Stomach (tissue), 9 donors: ENCODE results near the gene NSUN2. TPM values are rescaled to one million over a fixed set of nuclear protein-coding genes. Genes with fewer than 3 reads are reported as not detected.

Source experiments
- DNase-seq, 2 donors: peaks; one replicate each; pipeline versions ENCODE4 v3.0.0 to v3.0.0-alpha.2; 2013 to 2019
- H3K27ac ChIP-seq, 5 donors: fragments of 200-600 bp in 4 of 5; sonication (generic) in 4 of 5; one replicate each; pipeline ENCODE4 v1.5.1; 2013 to 2019; ENCODE audit warnings: mild to moderate bottlenecking in 1 of 5, moderate library complexity in 1 of 5
- H3K27me3 ChIP-seq, 3 donors: fragments of 200-600 bp; sonication (generic); one replicate each; pipeline ENCODE4 v1.5.1; 2017 to 2019; ENCODE audit warnings: mixed run types in 1 of 3
- H3K36me3 ChIP-seq, 4 donors: fragments of 200-600 bp; sonication (generic); 1 replicate in 3 of 4; 2 replicates in 1 of 4; pipeline ENCODE4 v1.5.1; 2016 to 2019
- H3K4me1 ChIP-seq, 4 donors: fragments of 200-600 bp; sonication (generic); one replicate each; pipeline ENCODE4 v1.5.1; 2016 to 2019
- H3K4me3 ChIP-seq, 4 donors: fragments of 200-600 bp; sonication (generic) in 3 of 4; one replicate each; pipeline ENCODE4 v1.5.1; 2016 to 2019; ENCODE audit warnings: mild to moderate bottlenecking in 1 of 4
- H3K9me3 ChIP-seq, 4 donors: fragments of 200-600 bp; sonication (generic); one replicate each; pipeline ENCODE4 v1.5.1; 2016 to 2019
- CTCF ChIP-seq, 7 experiments: fragments of 450-650 bp in 4 of 7; fragments of 200-600 bp in 3 of 7; sonication (generic) in 3 of 7; IDR thresholded peaks; one replicate each; pipeline ENCODE4 v1.5.1; 2016 to 2019; ENCODE audit warnings: antibody characterized with exemption in 7 of 7, control low read depth in 2 of 7, mild to moderate bottlenecking in 1 of 7
- EP300 ChIP-seq: sonication (generic); formaldehyde crosslinking; IDR thresholded peaks from one replicate; pipeline ENCODE4 v1.6.1; 2017; ENCODE audit warnings: antibody characterized with exemption
- POLR2A ChIP-seq, 4 donors: fragments of 450-650 bp; IDR thresholded peaks; one replicate each; pipeline ENCODE4 v1.6.1; 2016; ENCODE audit warnings: antibody characterized with exemption in 4 of 4, control low read depth in 2 of 4, mild to moderate bottlenecking in 1 of 4, moderate library complexity in 1 of 4
- POLR2AphosphoS5 ChIP-seq, 3 donors: sonication (generic); formaldehyde crosslinking; IDR thresholded peaks; one replicate each; pipeline ENCODE4 v1.6.1; 2016; ENCODE audit warnings: antibody characterized with exemption in 3 of 3
- WGBS, 5 donors: extraction: QIAGEN DNeasy Blood & Tissue Kit in 3 of 5; methylation state at CpG; one replicate each; pipeline versions ENCODE4 v1.1.5 to v1.1.7; 2013 to 2018; 5-methylcytosine and 5-hydroxymethylcytosine counted together
- intact Hi-C: fragments of 100-400 bp; cut with DNase I; formaldehyde crosslinking; loops from one replicate; pipeline ENCODE4 v1.15.1; 2023; ENCODE audit warnings: low total_unique reads
- polyA plus RNA-seq, 3 donors: library from polyadenylated mRNA; stranded (reverse); fragments of 200-250 nt; gene quantifications; one replicate each; pipeline ENCODE4 v1.2.3, GENCODE V29; 2013
- total RNA-seq, 5 donors: library from RNA; depleted of rRNA; stranded (reverse); fragments of >200 nt; gene quantifications; one replicate each; pipeline versions ENCODE4 v1.1.0 to v1.2.3, GENCODE V29; 2014 to 2016
- donor health status: healthy with polysubstance abuse.
- donor health status: Bipolar disorder and iron deficiency.
- donor health status: healthy.

Gene NSUN2
- total and polyA plus RNA-seq, 8 donors: 23.1 to 249 (median 40.3) TPM

GRCh38 chr5:6592601-6593000 is 40.2 kb downstream of the NSUN2 start:
- intact Hi-C loops: no loop called here

DNA sequence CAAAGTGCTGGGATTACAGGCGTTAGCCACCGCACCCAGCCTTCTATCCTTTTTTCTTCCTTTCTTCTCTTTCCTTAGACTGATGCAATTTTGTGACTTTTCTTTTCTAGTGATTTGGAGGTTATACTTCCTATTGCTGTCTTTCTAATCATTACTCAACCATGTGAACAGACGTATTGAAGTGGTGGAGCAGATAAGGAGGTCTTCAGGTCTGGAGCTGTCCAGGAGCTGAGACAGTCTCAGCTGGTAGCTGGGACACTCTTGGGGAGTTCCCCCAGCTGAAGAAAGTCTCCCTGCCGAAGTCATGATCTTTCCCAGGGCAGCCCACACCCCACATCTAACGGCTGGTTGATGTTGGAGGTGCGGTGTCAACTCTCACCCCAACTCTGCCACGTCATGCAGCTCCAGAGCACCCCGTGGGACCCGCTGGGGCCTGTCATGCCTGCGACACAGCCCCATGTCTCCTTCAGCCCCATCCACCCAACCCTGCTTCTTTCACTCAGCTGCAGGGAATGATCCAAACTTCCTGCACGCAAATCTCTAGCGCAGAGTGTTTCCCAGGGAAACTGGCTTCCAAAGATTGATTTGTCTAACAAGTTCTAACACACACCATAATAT is 41.1 kb downstream of the NSUN2 start:
- Histone ChIP-seq H3K27me3 (no peaks in the 10 kb centered on the region), H3K4me3 (no peak overlapping the region), H3K9me3 (no peaks in the 10 kb centered on the region), H3K36me3 (peaks cover 5 to 16% (median 13%) of the 10 kb centered on the region in 4 donors), H3K27ac (no peak overlapping the region), H3K4me1 (no peaks in the 10 kb centered on the region)
- TF ChIP-seq EP300 (no peak), POLR2A (IDR thresholded peaks at IDR 0.05) (no peak), CTCF (IDR thresholded peaks at IDR 0.05) (no peak), POLR2AphosphoS5 (IDR thresholded peaks at IDR 0.05) (no peak)
- intact Hi-C loops: no loop called here
- DNase-seq: no peak
- WGBS, 5 donors: 83 to 90% (median 88%) methylated on average over 12 of the region's 12 CpGs

More at GRCh38 chr5:6592601-6593000, 40.2 kb downstream of the NSUN2 start:
- H3K36me3 ChIP-seq: peaks cover 5 to 24% (median 21%) of the 10 kb centered on the region in 4 donors
- no peak for TF ChIP-seq POLR2AphosphoS5 (IDR thresholded peaks at IDR 0.05)
- no peaks in the 10 kb centered on the region for H3K4me1 ChIP-seq
- no peak overlapping the region for H3K4me3 ChIP-seq
- no peak overlapping the region for H3K27ac ChIP-seq
- DNase-seq: no peak
- H3K27me3 ChIP-seq: no peaks in the 10 kb centered on the region
- no peaks in the 10 kb centered on the region for H3K9me3 ChIP-seq
- WGBS, 5 donors: 62 to 77% (median 68%) methylated on average over 3 of the region's 3 CpGs

DNA sequence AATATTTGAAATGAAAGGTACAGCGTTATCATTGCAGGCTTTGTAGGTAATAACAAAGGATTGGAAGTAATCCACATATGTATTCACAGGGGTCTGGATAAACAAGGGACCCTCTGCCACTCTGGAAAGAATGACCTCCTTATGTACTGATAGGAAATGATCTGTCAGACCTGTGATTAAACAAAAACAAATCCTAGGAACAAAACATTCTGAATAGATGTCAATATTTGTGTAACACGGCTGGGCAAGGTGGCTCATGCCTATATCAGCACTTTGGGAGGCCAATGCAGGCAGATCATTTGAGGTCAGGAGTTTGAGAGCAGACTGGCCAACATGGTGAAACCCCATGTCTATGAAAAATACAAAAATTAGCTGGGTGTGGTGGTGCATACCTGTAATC is 42.3 kb downstream of the NSUN2 start:
- Histone ChIP-seq H3K27ac (no peak overlapping the region), H3K4me3 (no peak overlapping the region), H3K4me1 (no peaks in the 10 kb centered on the region), H3K36me3 (peaks cover 0 to 4% (median 2%) of the 10 kb centered on the region in 4 donors), H3K9me3 (no peaks in the 10 kb centered on the region), H3K27me3 (peaks cover 0 to 3% (median 0%) of the 10 kb centered on the region in 3 donors)
- TF ChIP-seq POLR2A (IDR thresholded peaks at IDR 0.05) (no peak), CTCF (IDR thresholded peaks at IDR 0.05) (no peak), EP300 (no peak), POLR2AphosphoS5 (IDR thresholded peaks at IDR 0.05) (peak in 1 of 3 donors; percentile 19)
- WGBS, 5 donors: 20 to 53% (median 43%) methylated on average over 2 of the region's 2 CpGs
- no peak for DNase-seq
- intact Hi-C loops: no loop called here

- no peak for TF ChIP-seq POLR2A (IDR thresholded peaks at IDR 0.05)
- TF ChIP-seq EP300: no peak
- no peak for TF ChIP-seq POLR2AphosphoS5 (IDR thresholded peaks at IDR 0.05)
- no peak for TF ChIP-seq CTCF (IDR thresholded peaks at IDR 0.05)
- intact Hi-C loops: no loop called here
- 85 to 90% (median 87%) methylated on average over 9 of the region's 9 CpGs for WGBS, 5 donors
Observed at GRCh38 chr5:6587171-6587570, 45.7 kb downstream of the NSUN2 start.

DNA sequence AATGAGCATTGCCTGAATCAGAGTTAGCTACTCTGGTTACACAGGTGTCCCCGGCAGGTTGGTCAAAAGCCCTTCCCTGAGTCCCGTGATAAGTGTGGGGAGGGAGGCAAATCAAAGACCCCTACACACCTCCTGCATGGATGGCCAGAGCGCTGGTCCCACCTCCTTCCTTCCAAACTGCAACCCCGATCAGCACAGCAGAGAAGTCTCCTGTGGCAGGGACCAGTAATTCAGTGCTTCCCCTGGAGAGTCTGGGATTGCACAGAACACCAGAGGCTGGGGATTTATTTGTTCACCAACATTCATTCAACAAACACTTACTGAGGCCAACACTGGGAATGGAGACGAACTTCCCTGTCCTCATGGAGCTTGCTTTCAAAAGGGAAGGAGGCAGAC is 46.2 kb downstream of the NSUN2 start:
- H3K4me3 ChIP-seq: no peak overlapping the region

More at GRCh38 chr5:6587171-6587570, 45.7 kb downstream of the NSUN2 start:
- H3K27me3 ChIP-seq: peaks cover 0 to 36% (median 14%) of the 10 kb centered on the region in 3 donors
- peaks cover 8 to 16% (median 14%) of the 10 kb centered on the region in 4 donors for H3K4me1 ChIP-seq
- no peak for DNase-seq
- no peaks in the 10 kb centered on the region for H3K9me3 ChIP-seq
- no peak overlapping the region for H3K27ac ChIP-seq
- H3K36me3 ChIP-seq: no peaks in the 10 kb centered on the region
- no peak overlapping the region for H3K4me3 ChIP-seq

More for the DNA sequence above, 46.2 kb downstream of the NSUN2 start:
- intact Hi-C loops: no loop called here
- TF ChIP-seq POLR2AphosphoS5 (IDR thresholded peaks at IDR 0.05) (no peak), CTCF (IDR thresholded peaks at IDR 0.05) (no peak), EP300 (no peak), POLR2A (IDR thresholded peaks at IDR 0.05) (no peak)
- WGBS, 5 donors: 75 to 85% (median 83%) methylated on average over 5 of the region's 5 CpGs
- no peak for DNase-seq
- H3K27me3 ChIP-seq: peaks cover 0 to 38% (median 17%) of the 10 kb centered on the region in 3 donors
- H3K36me3 ChIP-seq: no peaks in the 10 kb centered on the region
- peaks cover 8 to 17% (median 14%) of the 10 kb centered on the region in 4 donors for H3K4me1 ChIP-seq
- no peak overlapping the region for H3K27ac ChIP-seq
- no peaks in the 10 kb centered on the region for H3K9me3 ChIP-seq
